ENCODE data around the gene TVP23A.
"Not testable (repeated sequence)": the region's sequence is repeated elsewhere in the genome, so short reads cannot be mapped to it uniquely, and the experiment has no call there.

The TVP23A gene

GRCh38 chr16:10761373-10761772, 57.2 kb downstream of the TVP23A start:
- no peak for DNase-seq
- in situ Hi-C loops (cut with MboI; ENCODE audit: low pct_unique_long_range_greater_than_20kb, low sequenced_read_pairs): no loop called here

- in situ Hi-C loops (cut with MboI; ENCODE audit: low pct_unique_long_range_greater_than_20kb, low sequenced_read_pairs): no loop called here
- DNase-seq: no peak
Measured at GRCh38 chr16:10760858-10761257, 57.7 kb downstream of the TVP23A start.

- in situ Hi-C loops (cut with MboI; ENCODE audit: low pct_unique_long_range_greater_than_20kb, low sequenced_read_pairs): no loop called here
- peak; percentile 54 for DNase-seq
Measured at GRCh38 chr16:10756574-10756973, 62.0 kb downstream of the TVP23A start.

- in situ Hi-C loops (cut with MboI; ENCODE audit: low pct_unique_long_range_greater_than_20kb, low sequenced_read_pairs): no loop called here
Measured at GRCh38 chr16:10754941-10755340, 63.7 kb downstream of the TVP23A start.

GRCh38 chr16:10753670-10754069, 64.9 kb downstream of the TVP23A start:
- in situ Hi-C loops (cut with MboI; ENCODE audit: low pct_unique_long_range_greater_than_20kb, low sequenced_read_pairs): no loop called here
- no peak for DNase-seq

More at GRCh38 chr16:10754941-10755340, 63.7 kb downstream of the TVP23A start:
- DNase-seq: no peak

DNA sequence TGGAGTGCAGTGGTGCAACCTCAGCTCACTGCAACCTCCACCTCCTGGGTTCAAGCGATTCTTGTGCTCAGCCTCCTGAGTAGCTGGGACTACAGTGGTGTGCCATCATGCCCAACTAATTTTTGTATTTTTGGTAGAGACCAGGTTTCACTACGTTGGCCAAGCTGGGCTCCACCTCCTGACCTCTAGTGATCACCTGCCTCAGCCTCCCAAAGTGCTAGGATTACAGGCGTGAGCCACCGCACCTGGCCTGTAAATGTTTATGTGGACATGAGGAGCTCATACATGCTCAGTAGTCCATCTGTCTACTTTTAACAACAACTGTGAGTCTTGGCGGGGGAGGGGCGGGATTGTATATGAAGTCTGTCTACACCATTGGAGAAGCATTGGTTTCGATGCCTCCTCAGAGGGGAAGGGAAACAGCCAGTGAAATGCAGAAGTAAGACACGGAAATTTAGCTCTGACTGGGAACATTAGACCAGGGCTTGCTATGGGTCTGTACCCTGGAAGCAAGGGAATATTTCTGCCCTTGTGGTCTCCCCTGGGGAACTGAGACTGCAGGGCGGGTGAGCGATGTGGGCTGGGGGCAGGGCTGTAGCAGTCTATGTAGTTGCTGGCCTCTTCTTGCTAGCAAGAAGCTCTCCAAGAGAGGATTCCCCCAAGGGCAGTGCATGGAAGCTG, 65.6 kb downstream of the TVP23A start:
- in situ Hi-C loops (cut with MboI; ENCODE audit: low pct_unique_long_range_greater_than_20kb, low sequenced_read_pairs): no loop called here
- peak; percentile 82 for DNase-seq

DNA sequence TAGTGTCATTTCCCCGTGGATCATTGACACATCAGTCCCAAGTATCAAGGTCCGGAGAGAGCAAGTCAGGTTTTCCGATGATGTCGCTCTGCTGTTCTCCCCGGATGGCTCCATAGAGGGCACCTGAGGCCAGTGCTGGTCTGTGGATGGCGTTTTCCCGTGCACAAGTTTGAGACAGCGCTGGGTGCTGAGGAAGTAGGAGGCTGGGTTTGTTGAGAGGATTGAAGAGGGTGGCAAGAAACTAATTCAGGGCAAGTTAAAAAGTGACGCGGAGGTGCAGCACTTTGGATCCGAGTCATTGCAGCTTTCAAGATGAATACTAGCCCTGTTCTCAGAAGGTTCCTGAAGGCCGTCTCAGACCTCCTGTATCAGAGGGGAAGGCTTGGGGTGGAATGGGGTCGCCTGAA, 67.3 kb downstream of the TVP23A start:
- DNase-seq: no peak
- in situ Hi-C loops (cut with MboI; ENCODE audit: low pct_unique_long_range_greater_than_20kb, low sequenced_read_pairs): no loop called here

DNA sequence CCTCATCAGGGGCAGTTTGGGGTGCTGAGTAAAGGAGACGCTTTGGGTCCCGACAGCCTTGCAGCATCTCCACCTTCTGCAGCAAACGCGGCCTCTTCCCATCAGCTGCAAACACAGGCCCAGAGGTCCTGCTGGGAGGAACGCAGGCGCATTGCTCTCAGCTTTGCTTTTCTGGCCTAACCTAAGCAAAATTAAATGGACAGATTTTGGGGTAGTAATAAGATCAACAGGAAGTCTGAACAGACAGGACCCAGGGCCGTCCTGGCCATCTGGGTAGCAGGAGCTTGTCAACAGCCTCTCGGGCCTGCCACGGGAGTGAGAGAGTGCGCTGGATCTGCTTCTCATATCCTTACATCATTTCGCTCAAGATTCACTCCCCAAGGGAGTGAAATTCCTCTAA, 67.8 kb downstream of the TVP23A start:
- in situ Hi-C loops (cut with MboI; ENCODE audit: low pct_unique_long_range_greater_than_20kb, low sequenced_read_pairs): no loop called here
- no peak for DNase-seq

DNA sequence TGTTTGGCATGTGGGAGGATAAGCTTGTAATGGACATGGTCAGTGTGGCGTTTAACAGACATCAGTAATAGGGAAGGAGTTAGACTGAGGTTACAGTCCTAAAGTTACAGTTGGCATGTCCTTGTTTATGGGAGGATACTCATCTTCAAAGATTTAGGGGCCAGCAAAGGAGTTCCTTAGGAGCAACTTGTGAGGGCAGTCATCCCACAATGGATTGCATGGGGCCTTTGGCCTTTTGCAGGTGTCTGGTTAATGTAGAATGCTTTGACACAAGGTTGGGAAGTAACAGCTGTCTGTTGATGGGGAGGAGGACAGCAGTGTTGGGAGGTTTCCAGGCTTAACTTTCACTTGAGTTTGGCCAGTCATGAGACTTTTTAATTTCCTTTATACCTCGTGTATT, 72.8 kb downstream of the TVP23A start:
- no peak for DNase-seq
- in situ Hi-C loops (cut with MboI; ENCODE audit: low pct_unique_long_range_greater_than_20kb, low sequenced_read_pairs): loop anchor here (25.0 kb wide), 1 partner anchor 484 kb away; no protein-coding TSS in a partner anchor

DNA sequence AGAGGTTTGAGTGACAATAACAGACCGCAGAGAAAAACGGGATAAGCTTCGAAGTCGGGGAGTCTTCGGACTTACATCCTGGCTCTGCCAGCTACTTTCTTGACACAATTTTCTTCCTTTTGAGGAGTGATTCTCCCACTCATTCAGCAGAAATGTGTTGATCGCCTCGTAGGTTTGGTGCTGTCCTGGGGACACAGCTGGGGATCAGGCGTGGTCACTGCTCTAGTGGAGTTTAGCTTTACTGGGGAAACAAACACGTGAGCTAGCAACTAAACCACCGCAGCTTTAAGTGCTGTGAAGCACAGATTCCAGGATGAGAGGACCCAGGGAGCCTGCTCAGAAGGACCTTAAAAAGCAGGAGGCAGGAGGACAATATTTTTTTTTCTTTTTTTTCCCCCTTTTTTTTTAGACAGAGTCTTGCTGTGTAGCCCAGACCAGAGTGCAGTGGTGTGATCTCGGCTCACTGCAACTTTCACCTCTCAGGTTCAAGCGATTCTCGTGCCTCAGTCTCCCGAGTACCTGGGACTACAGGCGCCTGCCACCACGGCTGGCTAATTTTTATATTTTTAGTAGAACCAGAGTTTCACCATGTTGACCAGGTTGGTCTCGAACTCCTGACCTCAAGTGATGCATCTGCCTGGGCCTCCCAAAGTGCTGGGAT, 74.1 kb downstream of the TVP23A start:
- in situ Hi-C loops (cut with MboI; ENCODE audit: low pct_unique_long_range_greater_than_20kb, low sequenced_read_pairs): loop anchor here (25.0 kb wide), 1 partner anchor 482 kb away; no protein-coding TSS in a partner anchor
- DNase-seq: no peak

DNA sequence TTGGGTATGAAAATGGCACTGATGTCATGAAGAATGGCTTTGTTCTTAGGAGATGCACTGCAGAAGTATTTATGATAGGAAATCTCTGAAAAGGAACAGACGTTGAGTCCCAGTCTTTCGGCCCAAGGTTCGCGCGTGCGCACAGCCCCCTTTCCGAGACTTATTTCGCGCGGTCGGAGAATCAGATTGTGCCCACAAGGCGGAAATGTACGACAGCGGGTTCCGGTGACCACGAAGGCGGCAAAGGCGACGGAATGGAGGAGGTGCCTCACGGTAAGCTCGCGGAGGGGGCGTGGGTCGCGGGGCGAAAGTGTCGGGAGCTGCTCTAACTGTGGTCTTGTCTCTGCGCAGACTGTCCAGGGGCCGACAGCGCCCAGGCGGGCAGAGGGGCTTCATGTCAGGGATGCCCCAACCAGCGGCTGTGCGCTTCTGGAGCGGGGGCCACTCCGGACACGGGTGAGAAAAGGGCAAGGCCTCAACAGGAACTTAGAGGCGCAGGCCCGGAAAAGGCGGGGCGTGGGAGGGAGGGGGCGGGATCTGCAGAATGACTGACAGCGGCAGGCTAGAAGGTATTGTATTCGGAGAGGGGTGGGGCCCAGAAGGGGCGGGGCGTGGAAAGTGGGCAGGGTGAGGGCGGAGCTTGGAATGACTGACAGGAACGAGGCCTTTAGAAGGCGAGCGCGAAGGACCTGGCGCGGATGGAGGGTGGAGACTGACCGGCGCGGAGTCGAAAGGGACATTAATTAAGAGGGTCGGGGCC, 74.8 kb downstream of the TVP23A start, which contains the start of gene NUBP1:
TSS of gene NUBP1 (plus strand) at position 233 of the 760 bp plus-strand sequence. CDS start at position 255, 22 bp downstream.
- DNase-seq: peak; percentile 96
- in situ Hi-C loops (cut with MboI; ENCODE audit: low pct_unique_long_range_greater_than_20kb, low sequenced_read_pairs): loop anchor here (25.0 kb wide), 1 partner anchor 481 kb away; no protein-coding TSS in a partner anchor

DNA sequence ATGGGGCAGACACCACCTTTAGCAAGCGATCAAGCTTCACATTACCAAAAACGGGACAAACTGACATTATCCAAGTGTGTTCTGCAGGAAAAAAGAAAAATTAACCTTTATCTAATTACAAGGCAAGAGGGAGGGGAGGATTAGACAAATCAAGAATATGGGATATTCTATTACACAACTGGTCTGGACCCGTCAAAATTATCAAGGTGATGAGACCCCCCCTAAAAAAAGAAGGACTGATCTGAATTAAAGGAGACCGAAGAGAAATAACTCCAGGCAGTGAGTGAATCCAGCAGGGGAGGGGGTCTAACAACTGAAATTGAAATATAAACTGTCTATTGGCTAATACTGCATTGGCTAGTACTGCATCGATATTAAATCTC, 75.4 kb downstream of the TVP23A start:
- no peak for DNase-seq
- in situ Hi-C loops (cut with MboI; ENCODE audit: low pct_unique_long_range_greater_than_20kb, low sequenced_read_pairs): loop anchor here (25.0 kb wide), 1 partner anchor 481 kb away; no protein-coding TSS in a partner anchor

DNA sequence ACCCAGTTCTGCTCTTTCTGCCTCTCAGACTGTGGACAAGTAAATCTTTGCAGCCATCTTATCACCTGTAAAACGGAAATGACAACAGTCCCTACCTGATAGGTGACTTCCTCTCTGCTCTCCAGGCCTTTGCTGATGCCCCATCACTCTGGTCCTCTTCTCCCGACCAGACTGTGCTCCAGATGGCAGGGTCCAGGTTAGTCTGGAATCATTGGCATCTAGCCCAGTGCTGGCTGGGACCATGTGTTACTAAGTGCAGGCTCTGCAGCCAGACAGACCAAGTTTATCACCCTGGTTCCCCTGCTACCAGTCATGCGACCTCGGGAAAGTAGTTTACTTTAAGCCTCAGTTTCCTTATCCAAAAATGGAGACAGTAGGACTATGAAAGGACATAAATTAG, 76.8 kb downstream of the TVP23A start:
- DNase-seq: no peak
- in situ Hi-C loops (cut with MboI; ENCODE audit: low pct_unique_long_range_greater_than_20kb, low sequenced_read_pairs): loop anchor here (25.0 kb wide), 1 partner anchor 480 kb away; no protein-coding TSS in a partner anchor

- in situ Hi-C loops (cut with MboI; ENCODE audit: low pct_unique_long_range_greater_than_20kb, low sequenced_read_pairs): loop anchor here (25.0 kb wide), 1 partner anchor 479 kb away; no protein-coding TSS in a partner anchor
- not testable (repeated sequence) for DNase-seq
Measured at GRCh38 chr16:10741249-10741648, 77.3 kb downstream of the TVP23A start.

- in situ Hi-C loops (cut with MboI; ENCODE audit: low pct_unique_long_range_greater_than_20kb, low sequenced_read_pairs): loop anchor here (25.0 kb wide), 1 partner anchor 479 kb away; no protein-coding TSS in a partner anchor
- no peak for DNase-seq
Measured at GRCh38 chr16:10740845-10741208, 77.8 kb downstream of the TVP23A start.

DNA sequence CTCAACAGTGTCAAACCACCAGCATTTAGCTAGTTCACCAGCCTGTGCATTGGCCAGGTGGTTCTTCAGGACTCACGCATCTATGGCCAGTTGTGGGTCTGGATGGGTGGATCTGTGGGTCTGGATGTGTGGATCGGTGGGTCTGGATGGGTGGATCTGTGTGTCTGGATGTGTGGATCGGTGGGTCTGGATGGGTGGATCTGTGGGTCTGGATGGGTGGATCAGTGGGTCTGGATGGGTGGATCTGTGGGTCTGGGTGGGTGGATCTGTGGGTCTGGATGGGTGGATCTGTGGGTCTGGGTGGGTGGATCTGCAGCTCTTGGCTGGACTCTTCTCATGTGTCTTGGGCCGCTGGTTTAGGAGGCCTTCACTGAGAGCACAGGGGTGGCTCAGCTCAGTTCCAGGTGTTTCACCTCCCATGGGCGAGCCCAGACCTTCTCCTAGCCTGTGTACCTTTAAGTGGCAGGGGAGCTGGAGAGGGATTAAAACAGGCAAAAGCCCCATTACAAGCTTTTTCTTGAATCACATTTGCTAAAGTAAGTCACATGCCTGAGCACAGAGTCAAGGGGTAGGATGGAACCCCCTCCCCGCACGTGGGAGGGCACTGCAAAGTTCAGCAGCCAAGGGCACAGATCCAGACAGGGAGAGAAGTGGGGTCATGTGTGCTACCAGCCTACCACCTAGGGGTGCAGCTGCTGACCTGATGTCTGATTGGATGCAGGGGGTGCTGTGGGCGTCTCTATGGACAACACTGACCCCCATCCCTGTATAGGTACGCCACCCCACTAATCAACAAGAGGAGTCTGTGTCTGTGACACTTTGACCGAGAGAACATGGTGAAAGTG, 78.4 kb downstream of the TVP23A start:
- no peak for DNase-seq
- in situ Hi-C loops (cut with MboI; ENCODE audit: low pct_unique_long_range_greater_than_20kb, low sequenced_read_pairs): loop anchor here (10.0 to 25.0 kb wide), 2 partner anchors 215 to 478 kb away; no protein-coding TSS in a partner anchor

GRCh38 chr16:10738231-10739077, 80.1 kb downstream of the TVP23A start:
- peak; percentile 65 for DNase-seq
- in situ Hi-C loops (cut with MboI; ENCODE audit: low pct_unique_long_range_greater_than_20kb, low sequenced_read_pairs): loop anchor here (10.0 to 25.0 kb wide), 2 partner anchors 214 to 476 kb away; no protein-coding TSS in a partner anchor

Data from KBM-7 (cell line).